K562 (cell line): ENCODE measurements around the gene SLC1A7. TPM values are rescaled to one million over a fixed set of nuclear protein-coding genes. Genes with fewer than 3 reads are reported as not detected.

Experiments
- ASH1L ChIP-seq: fragments of 450-650 bp; IDR thresholded peaks from 2 replicates; pipeline ENCODE4 v1.6.1; 2018; ENCODE audit warnings: borderline replicate concordance, mild to moderate bottlenecking, low read depth; ENCODE audit not compliant: partially characterized antibody
- CEBPB ChIP-seq: fragments of 450-650 bp; IDR thresholded peaks from 2 replicates; pipeline ENCODE4 v1.6.1; 2016; ENCODE audit warnings: missing genetic modification characterization, missing compliant biosample characterization
- GTF2F1 ChIP-seq: IDR thresholded peaks from 2 replicates; pipeline ENCODE4 v1.6.1; 2011; ENCODE audit warnings: low read depth, low read length, improper control_type of control experiment
- JUND ChIP-seq, 2 experiments: IDR thresholded peaks; 2 replicates in 1 of 2; 3 replicates in 1 of 2; pipeline ENCODE4 v1.6.1; 2011; ENCODE audit warnings: borderline replicate concordance in 2 of 2, low read depth in 2 of 2, low read length in 2 of 2, improper control_type of control experiment in 1 of 2, missing biosample characterization in 1 of 2, missing genetic modification characterization in 1 of 2, missing genetic modification reagents in 1 of 2
- KDM4B ChIP-seq, 2 experiments: fragments of 450-650 bp in 1 of 2; sonication (generic) in 1 of 2; IDR thresholded peaks; 2 replicates each; pipeline ENCODE4 v1.6.1; 2016 to 2017; ENCODE audit warnings: borderline replicate concordance in 2 of 2, antibody characterized with exemption in 1 of 2, low read depth in 1 of 2, mild to moderate bottlenecking in 1 of 2
- MXI1 ChIP-seq: IDR thresholded peaks from 2 replicates; pipeline ENCODE4 v1.6.1; 2011; ENCODE audit warnings: low read depth, mild to moderate bottlenecking, improper control_type of control experiment, low read length
- TAF9B ChIP-seq: fragments of 450-650 bp; IDR thresholded peaks from 2 replicates; pipeline ENCODE4 v1.6.1; 2018; ENCODE audit warnings: mild to moderate bottlenecking; ENCODE audit not compliant: partially characterized antibody
- TARDBP ChIP-seq: fragments of 450-650 bp; IDR thresholded peaks from 2 replicates; pipeline ENCODE4 v1.6.1; 2016
- TEAD2 ChIP-seq: fragments of 450-650 bp; IDR thresholded peaks from 2 replicates; pipeline ENCODE4 v1.6.1; 2016; ENCODE audit warnings: missing genetic modification characterization, control low read depth, missing compliant biosample characterization
- TFAM ChIP-seq: fragments of 250-450 bp; sonication (Bioruptor Pico); conservative IDR thresholded peaks from 2 replicates; pipeline ENCODE4 v1.5.0; 2021; ENCODE audit warnings: mild to moderate bottlenecking, moderate library complexity
- ZC3H11A ChIP-seq: IDR thresholded peaks from 2 replicates; pipeline ENCODE4 v1.6.1; 2012; ENCODE audit warnings: low read depth, low read length, improper control_type of control experiment
- ZNF584 ChIP-seq: fragments of 200-800 bp; sonication (Bioruptor generic); IDR thresholded peaks from 2 replicates; pipeline ENCODE4 v1.6.1; 2016; ENCODE audit warnings: low read depth, mild to moderate bottlenecking, missing genetic modification characterization, missing compliant biosample characterization
- ZNF764 ChIP-seq: fragments of 250-450 bp; sonication (Bioruptor Pico); IDR thresholded peaks from 2 replicates; pipeline ENCODE4 v1.4.0; 2020; ENCODE audit warnings: low read depth, mild to moderate bottlenecking, moderate library complexity
- ZZZ3 ChIP-seq: fragments of 450-650 bp; IDR thresholded peaks from 2 replicates; pipeline ENCODE4 v1.6.1; 2016; ENCODE audit warnings: antibody characterized with exemption, mild to moderate bottlenecking, moderate library complexity
- polyA plus RNA-seq, 8 experiments: library from polyadenylated mRNA; depleted of rRNA in 4 of 8; stranded (reverse) in 5 of 8; unstranded in 3 of 8; fragments of >200 nt; fragmentation: Nextera tagmentation in 2 of 8; fragmentation: Illumina TruSeq in 1 of 8; extraction: Ambion mirVana in 2 of 8; extraction: Trizol in 1 of 8; gene quantifications; 2 replicates each; pipeline versions ENCODE4 v1.2.1 to v1.2.3, GENCODE V29; 2011 to 2014; ENCODE audit warnings: inconsistent platforms in 1 of 8, missing spikeins in 1 of 8
- total RNA-seq, 7 experiments: library from RNA; depleted of rRNA in 6 of 7; stranded (reverse); fragments of >200 nt in 6 of 7; fragmentation: Illumina TruSeq in 2 of 7; extraction: Trizol in 2 of 7; gene quantifications; 2 replicates each; pipeline versions ENCODE4 v1.2.1 to v1.2.3, GENCODE V29; 2011 to 2021; ENCODE audit warnings: low replicate concordance in 1 of 7
- TF ChIP-seq, protein P1 (sequence below): fragments of 250-450 bp; sonication (Bioruptor Pico); IDR thresholded peaks from 2 replicates; pipeline ENCODE4 v1.5.0; 2020; ENCODE audit warnings: mild to moderate bottlenecking, borderline replicate concordance
- TF ChIP-seq, protein P2 (sequence below): sonication (generic); formaldehyde crosslinking; IDR thresholded peaks from 2 replicates; pipeline ENCODE4 v1.8.0; 2022; ENCODE audit warnings: missing genetic modification reagents, mild to moderate bottlenecking, borderline replicate concordance
- TF ChIP-seq, protein P3 (sequence below): IDR thresholded peaks from 2 replicates; pipeline ENCODE4 v1.6.1; 2011; ENCODE audit not compliant: insufficient read length; ENCODE audit errors: extremely low read depth

Gene SLC1A7
- total and polyA plus RNA-seq, 9 of the 15 experiments (the other 6 are each of a cell fraction or from before 2014, with no cell fraction given): 0.07 TPM; not detected in 8

DNA sequence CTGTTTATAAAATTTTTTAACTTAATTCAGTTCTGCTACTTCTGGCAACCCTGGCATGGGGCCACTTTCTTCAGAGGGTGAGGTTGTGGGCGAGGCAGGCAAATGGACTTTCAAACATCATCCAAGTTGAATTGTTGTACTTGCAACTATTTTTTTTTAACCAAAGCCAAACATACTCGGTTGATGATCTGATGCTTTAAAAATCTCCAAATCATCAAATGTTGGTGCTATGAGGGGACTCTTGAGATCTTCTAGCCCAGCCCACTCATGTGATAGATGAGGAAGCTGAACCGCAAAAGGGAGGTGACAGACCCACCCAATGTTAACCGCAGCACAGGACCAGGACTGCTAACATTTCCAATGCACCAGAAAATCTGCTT is 6.7 kb downstream of the SLC1A7 start (continued):
- TF ChIP-seq, protein P1, sequence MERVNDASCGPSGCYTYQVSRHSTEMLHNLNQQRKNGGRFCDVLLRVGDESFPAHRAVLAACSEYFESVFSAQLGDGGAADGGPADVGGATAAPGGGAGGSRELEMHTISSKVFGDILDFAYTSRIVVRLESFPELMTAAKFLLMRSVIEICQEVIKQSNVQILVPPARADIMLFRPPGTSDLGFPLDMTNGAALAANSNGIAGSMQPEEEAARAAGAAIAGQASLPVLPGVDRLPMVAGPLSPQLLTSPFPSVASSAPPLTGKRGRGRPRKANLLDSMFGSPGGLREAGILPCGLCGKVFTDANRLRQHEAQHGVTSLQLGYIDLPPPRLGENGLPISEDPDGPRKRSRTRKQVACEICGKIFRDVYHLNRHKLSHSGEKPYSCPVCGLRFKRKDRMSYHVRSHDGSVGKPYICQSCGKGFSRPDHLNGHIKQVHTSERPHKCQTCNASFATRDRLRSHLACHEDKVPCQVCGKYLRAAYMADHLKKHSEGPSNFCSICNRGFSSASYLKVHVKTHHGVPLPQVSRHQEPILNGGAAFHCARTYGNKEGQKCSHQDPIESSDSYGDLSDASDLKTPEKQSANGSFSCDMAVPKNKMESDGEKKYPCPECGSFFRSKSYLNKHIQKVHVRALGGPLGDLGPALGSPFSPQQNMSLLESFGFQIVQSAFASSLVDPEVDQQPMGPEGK (CRISPR knock-in tag): no peak
- TF ChIP-seq TFAM (CRISPR knock-in tag) (no peak), MXI1 (no peak), CEBPB (no peak), GTF2F1 (no peak), ZNF584 (peak; percentile 64; the same call in 1 of the 2 replicates), JUND (IDR thresholded peaks at IDR 0.05; ENCODE audit: borderline replicate concordance, low read depth, low read length) (0 out of 2 replicates have a peak, but pooled peaks have one; percentile 13), JUND (tag; IDR thresholded peaks at IDR 0.05; ENCODE audit: borderline replicate concordance, low read depth, low read length) (no peak), ASH1L (no peak), ZZZ3 (no peak), ZC3H11A (no peak), TARDBP (no peak), KDM4B (IDR thresholded peaks at IDR 0.05; ENCODE audit: borderline replicate concordance in 2 of 2, low read depth in 1 of 2) (no peak), TAF9B (no peak), TEAD2 (tag) (no peak), ZNF764 (no peak)
- TF ChIP-seq, protein P2, sequence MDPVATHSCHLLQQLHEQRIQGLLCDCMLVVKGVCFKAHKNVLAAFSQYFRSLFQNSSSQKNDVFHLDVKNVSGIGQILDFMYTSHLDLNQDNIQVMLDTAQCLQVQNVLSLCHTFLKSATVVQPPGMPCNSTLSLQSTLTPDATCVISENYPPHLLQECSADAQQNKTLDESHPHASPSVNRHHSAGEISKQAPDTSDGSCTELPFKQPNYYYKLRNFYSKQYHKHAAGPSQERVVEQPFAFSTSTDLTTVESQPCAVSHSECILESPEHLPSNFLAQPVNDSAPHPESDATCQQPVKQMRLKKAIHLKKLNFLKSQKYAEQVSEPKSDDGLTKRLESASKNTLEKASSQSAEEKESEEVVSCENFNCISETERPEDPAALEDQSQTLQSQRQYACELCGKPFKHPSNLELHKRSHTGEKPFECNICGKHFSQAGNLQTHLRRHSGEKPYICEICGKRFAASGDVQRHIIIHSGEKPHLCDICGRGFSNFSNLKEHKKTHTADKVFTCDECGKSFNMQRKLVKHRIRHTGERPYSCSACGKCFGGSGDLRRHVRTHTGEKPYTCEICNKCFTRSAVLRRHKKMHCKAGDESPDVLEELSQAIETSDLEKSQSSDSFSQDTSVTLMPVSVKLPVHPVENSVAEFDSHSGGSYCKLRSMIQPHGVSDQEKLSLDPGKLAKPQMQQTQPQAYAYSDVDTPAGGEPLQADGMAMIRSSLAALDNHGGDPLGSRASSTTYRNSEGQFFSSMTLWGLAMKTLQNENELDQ (CRISPR knock-in tag): no peak
- TF ChIP-seq, protein P3, sequence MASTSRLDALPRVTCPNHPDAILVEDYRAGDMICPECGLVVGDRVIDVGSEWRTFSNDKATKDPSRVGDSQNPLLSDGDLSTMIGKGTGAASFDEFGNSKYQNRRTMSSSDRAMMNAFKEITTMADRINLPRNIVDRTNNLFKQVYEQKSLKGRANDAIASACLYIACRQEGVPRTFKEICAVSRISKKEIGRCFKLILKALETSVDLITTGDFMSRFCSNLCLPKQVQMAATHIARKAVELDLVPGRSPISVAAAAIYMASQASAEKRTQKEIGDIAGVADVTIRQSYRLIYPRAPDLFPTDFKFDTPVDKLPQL: no peak
